ENCODE measurements around the gene MED31. TPM values are rescaled to one million over a fixed set of nuclear protein-coding genes. Genes with fewer than 3 reads are reported as not detected.

Gene MED31
- total RNA-seq, 1 donor from 2014 or later, result 15.3 TPM

DNA sequence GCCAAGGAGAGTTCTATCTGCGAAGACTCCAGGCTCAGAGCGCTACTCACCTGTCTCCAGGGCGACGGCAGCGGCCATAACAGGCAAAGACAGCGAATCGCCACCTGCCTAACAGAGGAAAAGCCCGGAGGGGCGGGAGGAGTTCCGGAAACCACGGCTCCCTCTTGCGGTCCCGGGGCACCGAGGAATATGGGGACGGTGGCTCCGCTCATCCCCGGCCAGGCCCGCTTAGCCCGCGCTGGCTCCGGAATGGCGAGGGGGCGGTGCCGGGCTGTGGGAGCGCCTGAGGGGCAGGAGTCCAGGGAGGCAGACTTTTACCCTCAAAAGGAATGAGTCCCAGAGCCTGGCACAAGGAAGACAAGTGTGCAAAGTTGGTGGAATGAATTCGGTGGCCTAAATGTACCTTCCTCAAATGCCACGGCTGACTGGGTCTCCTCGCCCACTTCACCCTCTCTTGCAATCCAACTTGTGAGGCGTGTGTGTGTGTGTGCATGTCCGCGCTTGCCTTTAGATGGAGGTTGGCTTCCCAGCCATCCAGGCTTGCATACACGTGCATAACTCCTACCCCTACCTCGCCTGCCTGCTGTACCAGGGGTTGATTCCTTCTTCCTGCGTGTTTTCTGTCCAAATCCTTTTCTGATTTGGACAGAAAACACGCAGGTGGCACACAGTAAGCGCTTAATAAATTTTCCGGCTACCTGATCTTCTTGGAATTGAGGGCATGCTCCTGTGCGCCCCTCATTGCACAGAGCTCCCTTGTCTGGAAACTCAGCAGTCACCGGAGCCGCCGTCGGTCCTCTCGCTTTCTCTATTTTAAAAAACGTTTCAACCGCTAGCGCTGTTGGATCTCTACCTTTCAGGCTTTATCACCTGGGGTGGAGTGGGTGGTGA is 3.7 kb upstream of the MED31 start:
- ATAC-seq, result peak; percentile 44

DNA sequence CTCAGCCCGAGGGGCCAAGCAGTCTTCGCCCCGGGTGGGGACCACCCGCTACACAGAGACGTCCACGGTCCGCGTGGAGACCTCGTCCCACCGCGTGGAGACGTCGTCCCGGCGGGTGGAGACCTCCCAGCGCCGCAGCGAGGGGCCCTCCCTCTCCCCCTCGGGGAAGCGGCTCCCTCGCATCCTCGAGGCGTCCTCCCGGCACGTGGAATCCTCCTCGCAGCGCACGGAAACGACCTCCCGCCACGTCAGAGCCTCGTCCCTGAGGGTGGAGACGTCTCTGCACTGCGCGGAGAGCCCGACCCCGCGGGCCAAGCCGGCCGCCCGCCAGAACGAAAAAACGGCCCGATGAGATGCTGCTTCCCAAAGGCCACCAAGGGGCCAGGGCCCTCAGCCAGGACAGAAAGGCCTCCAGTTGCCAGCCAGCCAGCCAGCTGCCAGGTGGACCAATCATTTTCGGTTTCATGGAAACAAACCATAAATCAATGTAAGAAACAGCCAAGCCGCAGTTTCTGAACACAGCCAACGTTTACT is 581 bp upstream of the MED31 start:
- ATAC-seq, result peak; percentile 21

GRCh38 chr17:6648181-6648580 is 3.2 kb downstream of the MED31 start:
- no peak for ATAC-seq

DNA sequence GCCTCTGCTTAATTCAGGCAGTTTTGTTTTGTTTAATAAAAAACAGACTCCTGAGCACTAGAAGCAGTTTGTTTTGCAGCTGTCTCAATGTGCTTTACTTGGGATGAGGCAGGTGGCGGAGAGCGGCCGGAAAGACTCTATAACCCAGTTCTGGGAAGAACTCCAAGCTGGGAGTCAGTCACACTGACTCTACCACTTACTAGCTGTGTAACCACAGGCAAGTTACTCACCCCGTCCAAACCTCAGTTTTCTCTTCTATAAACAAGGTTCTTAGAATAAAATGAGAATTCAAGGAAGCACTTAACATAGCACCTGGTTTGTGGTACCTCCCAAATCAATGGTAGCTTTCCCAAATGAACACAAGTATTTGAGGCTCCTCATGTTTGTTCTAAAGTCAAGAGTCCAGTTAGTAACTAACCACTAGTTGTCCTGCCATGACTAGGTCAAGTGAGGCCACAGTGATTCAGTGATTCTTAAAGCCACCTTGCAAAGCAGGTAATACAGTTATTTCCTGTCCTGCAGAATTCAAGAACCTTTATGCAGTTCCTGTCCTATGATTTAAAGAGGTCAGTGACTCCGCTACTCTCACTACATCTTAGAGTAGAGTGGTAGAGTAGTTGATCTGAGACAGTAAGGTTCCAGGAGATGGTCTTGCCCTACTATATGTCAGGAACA is 7.8 kb downstream of the MED31 start:
- peak; percentile 34 for ATAC-seq

DNA sequence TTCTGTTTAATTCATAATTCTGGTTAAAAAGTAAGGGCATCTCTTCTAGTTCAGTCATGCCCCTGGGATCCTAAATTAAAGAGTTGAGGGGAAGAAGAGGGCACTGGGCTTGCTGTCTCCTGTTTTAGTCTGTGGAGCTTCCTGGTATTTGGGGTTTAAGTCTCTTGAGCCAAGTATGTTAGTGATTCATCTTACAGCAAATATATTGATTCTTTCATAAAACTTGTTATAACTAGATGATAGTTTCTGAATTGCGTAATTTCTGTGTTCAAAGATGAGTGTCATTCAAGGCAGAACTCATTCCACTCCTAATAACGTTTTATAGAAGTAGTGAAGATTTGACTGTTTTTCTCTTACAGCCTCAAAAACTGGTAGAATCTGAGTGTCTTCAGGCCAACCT is 8.8 kb downstream of the MED31 start:
- peak; percentile 15 for ATAC-seq

- ATAC-seq, result no peak
These were observed 10.1 kb downstream of the MED31 start for GRCh38 chr17:6641247-6641863.

DNA sequence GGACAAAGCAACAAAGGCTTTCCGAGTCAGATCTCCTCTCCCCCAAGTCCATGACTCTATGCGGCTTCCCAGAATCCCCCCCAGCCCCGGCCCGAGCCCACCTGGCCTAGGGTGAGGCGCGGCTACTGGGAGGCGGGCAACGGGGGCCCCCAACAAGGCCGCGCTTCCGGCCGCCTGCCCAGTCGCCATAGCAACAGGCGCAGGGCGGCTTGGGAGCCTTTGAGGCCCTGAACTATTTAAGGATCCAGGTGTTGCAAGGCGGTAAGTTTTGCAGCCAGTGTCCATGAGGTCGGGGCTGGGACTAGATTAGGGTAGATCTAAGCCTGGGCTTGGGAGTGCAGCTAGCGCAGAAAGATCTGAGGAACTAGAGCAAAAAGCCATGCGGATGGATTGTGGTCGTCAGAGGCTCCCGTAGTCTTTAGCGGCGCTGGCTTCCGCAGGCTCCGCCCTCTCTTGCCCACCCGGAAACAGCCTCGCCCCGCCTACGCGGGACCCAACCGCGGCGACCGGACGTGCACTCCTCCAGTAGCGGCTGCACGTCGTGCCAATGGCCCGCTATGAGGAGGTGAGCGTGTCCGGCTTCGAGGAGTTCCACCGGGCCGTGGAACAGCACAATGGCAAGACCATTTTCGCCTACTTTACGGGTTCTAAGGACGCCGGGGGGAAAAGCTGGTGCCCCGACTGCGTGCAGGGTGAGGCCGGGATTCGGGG is 10.7 kb downstream of the MED31 start, which contains the start of the genes KIAA0753 and TXNDC17:
Gene KIAA0753 (minus strand): TSS at position 176 of the 711 bp plus-strand sequence. CDS start 5,608 bp downstream, outside the sequence.
Gene TXNDC17 (plus strand): TSS at position 525 of the 711 bp plus-strand sequence. CDS start 23 bp downstream, at position 548.
- peak; percentile 75 for ATAC-seq

GRCh38 chr17:6639586-6640535 is 11.5 kb downstream of the MED31 start:
- ATAC-seq, result peak; percentile 27

DNA sequence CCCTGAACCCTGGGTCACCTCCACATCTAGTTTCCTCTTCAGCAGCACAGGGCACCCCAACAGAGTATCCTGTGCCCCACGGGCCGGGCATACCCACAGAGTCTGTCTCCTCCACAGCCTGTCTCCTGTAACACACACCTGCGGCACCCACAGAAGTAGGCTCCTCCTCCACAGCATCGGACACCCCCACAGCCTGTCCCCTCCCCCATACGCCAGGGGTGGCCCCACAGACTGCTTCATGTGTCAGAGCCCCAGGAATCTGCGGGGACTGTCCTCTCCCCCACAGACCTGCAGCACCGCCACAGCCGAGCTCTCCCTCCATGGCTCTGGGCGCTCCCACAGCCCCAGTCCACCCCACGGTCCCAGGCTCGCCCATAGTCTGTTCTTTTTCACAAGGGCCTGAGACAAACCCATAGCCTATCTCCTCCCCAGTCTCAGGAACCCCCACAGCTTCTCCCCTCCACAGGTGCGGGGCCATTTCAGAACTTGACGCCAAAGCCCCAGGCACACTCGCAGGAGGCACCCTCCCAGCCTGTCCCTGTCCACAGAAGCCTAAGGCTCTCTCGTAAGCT is 12.3 kb downstream of the MED31 start:
- peak; percentile 22 for ATAC-seq

DNA sequence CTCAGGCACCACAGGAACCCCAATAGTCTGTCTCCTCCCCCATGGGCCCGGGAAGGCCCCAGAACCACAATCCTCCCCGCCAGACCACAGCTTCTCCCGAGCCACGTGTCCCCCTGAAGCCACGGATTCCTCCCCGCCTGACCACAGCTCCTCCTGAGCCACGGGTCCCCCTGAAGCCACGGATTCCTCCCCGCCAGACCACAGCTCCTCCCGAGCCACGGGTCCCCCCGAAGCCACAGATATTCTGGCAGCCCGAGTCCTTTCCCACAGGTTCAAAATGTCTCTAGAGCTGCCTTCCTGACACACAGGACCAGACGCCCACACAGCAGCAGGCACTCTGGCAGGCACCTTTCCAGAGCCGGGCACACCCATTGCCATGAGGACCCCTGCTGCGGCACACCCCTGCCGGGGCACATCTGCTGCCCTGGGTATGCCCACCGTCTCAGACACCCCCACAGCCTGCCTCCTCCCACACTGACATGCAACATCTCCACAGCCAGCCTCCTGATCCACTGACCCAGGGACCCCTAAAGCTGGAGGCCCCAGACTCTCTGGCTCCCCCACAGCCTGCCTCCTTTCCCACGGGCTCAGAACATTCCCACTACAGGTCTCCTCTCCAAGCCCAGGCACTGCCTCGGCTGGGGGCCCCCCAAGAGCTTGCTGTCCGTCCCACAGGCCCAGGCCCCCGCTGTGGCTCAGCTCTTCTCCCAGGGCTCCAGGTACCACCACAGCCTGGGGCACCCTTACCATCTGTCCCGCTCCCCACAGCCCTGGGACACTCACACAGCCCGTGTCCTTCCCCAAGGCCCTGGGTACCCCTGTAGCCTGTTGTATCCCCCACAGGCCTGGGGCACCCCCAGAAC is 13.1 kb downstream of the MED31 start:
- no peak for ATAC-seq

GRCh38 chr17:6637458-6637840 is 14.0 kb downstream of the MED31 start:
- ATAC-seq, result no peak

- no peak for ATAC-seq
These were observed 14.6 kb downstream of the MED31 start for GRCh38 chr17:6636616-6637457.

DNA sequence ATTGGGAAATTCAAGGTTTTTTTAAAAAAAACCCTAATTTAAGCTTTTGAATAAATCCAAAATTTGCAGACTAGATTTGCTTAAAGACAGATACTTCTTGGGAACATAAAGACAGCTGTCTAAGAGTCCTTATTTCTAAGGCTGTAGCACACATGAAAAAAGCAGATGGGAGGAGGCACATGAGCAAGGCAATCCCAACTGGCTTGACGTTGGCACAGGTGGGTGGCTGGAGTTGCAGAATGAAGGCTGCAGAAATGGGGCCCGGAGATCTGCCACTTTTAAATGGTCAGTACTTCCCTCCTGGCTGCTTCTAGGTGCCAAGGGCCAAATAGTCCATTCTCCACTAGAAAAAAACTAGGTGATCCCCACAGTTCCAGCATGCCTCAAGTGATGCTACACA is 15.3 kb downstream of the MED31 start:
- no peak for ATAC-seq

DNA sequence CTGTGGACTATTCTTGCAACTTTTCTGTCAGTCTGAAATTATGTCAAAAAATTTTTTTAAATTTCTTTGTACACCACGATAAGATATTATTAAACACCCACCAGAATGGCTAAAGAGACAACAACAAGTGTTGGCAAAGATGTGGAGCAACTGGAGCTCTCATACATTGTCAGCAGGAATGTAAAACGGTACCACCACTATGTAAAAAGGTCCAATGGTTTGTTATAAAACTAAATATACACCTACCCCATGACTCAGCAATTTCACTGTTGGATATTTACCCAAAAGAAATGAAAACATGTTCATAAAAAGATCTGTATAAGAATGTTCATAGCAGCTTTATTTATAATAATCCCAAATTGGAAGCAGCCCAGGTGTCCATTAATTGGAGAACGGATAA is 18.1 kb downstream of the MED31 start:
- no peak for ATAC-seq

DNA sequence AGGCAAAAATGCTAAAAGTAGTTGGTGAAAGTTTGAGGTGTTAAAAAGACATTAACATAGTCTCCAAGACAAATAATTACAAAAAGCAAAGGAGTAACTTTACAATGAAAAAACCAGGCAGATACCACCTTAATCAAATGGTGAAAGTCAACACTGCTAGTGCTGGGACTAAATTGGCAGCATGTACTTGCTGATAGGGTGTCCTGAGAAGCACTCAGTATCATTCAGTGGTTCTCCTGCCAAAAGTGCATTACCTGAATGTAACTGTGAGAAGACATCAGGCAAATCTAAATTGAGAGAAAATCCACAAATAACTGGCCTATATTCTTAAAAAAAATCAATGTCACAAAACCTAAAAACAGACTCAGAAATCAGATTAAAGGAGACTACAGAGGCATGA is 18.9 kb downstream of the MED31 start:
- no peak for ATAC-seq

- no peak for ATAC-seq
These were observed 21.0 kb downstream of the MED31 start for GRCh38 chr17:6630390-6630789.

- ATAC-seq, result no peak
These were observed 24.4 kb downstream of the MED31 start for GRCh38 chr17:6627019-6627418.

- no peak for ATAC-seq
These were observed 24.8 kb downstream of the MED31 start for GRCh38 chr17:6626616-6627015.

DNA sequence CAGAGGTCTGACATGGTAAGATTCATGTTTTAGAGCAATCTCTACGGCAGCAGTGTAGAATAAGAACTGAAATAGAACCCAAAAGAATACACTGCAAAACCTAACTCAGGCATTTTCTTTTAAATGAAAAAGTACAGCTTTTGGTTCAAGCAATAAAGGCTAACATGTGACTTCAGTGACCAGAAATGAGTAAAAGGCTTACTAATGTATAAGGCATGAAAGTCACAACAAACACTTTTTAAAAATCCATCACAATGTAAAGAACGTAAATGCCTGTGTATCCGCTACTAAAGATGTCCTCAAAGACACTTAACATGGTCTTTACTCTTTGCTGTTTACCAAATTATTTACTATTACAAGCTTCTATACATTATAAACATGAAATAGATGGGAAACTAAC is 27.5 kb downstream of the MED31 start:
- no peak for ATAC-seq

All from esophagus mucosa (tissue), 1 donor.